ENCODE results near the gene VPS18. TPM values are rescaled to one million over a fixed set of nuclear protein-coding genes. Genes with fewer than 3 reads are reported as not detected.

Gene VPS18
- polyA plus RNA-seq, 1 donor, result 9.6 TPM

DNA sequence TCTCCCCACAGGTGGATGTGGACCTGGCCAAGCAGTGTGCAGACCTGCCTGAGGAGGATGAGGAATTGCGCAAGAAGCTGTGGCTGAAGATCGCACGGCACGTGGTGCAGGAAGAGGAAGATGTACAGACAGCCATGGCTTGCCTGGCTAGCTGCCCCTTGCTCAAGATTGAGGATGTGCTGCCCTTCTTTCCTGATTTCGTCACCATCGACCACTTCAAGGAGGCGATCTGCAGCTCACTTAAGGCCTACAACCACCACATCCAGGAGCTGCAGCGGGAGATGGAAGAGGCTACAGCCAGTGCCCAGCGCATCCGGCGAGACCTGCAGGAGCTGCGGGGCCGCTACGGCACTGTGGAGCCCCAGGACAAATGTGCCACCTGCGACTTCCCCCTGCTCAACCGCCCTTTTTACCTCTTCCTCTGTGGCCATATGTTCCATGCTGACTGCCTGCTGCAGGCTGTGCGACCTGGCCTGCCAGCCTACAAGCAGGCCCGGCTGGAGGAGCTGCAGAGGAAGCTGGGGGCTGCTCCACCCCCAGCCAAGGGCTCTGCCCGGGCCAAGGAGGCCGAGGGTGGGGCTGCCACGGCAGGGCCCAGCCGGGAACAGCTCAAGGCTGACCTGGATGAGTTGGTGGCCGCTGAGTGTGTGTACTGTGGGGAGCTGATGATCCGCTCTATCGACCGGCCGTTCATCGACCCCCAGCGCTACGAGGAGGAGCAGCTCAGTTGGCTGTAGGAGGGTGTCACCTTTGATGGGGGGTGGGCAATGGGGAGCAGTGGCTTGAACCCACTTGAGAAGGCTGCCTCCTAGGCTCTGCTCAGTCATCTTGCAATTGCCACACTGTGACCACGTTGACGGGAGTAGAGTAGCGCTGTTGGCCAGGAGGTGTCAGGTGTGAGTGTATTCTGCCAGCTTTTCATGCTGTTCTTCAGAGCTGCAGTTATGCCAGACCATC lies 8.6 kb downstream of the VPS18 start:
- no peak for DNase-seq

- DNase-seq, result no peak
Observed at GRCh38 chr15:40904552-40905201, 10.4 kb downstream of the VPS18 start.

DNA sequence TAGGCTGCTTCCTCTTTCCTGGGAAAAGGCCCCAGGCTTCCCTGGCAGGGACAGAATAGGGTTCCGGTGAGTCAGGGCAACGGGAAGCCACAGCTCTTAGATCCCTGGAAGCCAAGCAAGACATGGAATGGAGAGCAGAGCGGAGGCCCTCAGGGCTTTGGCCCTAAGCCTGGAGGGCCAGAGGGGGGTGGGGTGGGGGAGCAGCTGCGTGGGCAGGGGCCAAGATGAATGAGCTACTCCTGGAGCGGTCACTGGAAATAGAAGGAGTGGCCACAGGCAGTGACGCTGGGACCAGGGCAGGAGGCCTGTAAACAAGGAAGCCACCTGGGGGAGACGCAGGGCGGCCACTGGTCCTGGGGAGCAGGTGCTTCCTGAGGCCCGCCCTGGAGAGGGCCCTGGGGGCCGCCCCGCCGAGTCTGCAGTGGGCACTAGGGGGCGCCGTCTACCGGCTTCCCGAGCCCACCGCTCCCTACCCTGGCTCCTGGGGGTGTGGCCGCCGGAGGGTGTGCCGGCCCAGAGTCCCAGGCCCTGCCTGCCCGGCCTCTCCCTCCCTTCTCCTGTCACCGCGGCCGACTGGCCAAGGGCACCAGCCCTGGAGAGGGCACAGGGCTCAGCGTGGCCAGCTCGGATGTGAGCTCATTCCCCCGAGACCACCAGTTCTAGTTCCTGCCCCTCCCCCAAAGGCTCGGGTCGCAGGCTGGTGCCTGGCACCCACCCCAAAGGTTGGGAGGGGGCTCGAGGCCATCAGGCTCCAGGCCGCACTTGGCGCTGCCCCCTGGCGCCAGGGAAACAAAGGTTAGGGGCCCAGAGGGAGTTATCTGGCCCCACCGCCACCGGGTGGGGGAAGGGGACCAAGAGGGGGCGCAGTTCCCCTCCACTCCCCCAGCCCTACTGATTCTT lies 12.1 kb downstream of the VPS18 start:
- peak; percentile 91 for DNase-seq

- DNase-seq, result peak; percentile 67
Observed at GRCh38 chr15:40906991-40907802, 12.9 kb downstream of the VPS18 start.

DNA sequence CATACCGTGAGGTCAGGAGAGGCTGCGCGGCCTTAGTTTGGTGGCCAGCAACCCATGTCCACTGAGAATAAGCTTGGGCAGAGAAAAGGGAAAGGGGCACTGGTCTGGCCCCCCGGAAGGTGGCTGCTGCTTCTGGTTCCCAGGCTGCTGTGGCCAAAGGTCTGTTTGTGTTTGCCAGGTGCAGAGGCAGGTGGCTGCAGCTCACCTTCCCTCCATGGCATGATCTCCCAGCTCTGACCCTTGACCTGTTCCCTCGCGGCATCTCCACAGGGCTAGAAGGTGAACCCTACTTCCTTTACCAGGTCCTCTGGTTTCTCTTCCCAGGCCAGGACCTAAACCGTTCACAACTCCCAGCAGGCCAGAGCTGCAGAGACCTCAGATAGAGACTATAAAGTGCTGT lies 13.8 kb downstream of the VPS18 start:
- DNase-seq, result no peak

- DNase-seq, result no peak
Observed at GRCh38 chr15:40909662-40910630, 15.7 kb downstream of the VPS18 start.

DNA sequence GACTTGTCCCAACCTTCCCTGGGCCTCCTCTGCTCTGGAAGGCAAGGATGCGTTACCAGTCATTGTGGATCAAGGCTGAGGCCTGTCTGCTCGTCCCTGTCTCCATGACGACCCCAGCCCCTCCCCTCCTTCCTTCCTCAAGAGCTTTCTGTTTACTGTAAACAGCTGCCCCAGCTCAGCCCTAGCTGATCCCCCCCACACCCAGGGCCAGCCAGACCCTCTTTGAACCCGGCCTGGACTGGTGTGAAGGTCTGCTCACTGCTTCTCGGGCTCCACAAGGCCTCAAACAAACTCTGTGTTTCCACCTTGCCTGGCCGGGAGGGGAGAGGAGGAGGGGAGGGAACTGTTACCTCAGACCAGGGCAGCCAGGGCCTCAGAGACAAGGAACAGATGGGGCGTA lies 16.9 kb downstream of the VPS18 start:
- DNase-seq, result no peak

GRCh38 chr15:40911693-40912092 lies 17.4 kb downstream of the VPS18 start:
- no peak for DNase-seq

DNA sequence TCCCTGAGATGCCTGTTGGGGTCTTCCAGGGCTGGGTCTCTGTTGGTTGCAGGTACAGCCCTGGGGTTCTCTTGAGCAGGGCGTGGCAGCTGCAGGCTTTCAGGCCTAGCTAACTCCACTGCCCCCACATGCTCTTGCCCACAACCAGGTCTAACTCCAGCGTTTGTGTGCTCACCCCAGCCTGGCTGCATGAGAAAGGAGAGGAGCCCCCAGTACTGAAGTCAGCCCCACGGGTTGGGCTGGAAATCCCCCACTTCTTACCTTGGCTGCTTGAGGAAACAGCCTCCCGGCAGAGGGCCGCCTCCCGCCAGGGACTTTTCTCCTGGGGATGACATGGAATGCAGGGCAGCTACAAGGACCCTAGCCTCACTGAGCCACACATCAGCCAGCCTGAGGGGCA lies 18.2 kb downstream of the VPS18 start:
- no peak for DNase-seq

- DNase-seq, result no peak
Observed at GRCh38 chr15:40914013-40914412, 19.8 kb downstream of the VPS18 start.

- DNase-seq, result no peak
Observed at GRCh38 chr15:40914486-40914885, 20.2 kb downstream of the VPS18 start.

DNA sequence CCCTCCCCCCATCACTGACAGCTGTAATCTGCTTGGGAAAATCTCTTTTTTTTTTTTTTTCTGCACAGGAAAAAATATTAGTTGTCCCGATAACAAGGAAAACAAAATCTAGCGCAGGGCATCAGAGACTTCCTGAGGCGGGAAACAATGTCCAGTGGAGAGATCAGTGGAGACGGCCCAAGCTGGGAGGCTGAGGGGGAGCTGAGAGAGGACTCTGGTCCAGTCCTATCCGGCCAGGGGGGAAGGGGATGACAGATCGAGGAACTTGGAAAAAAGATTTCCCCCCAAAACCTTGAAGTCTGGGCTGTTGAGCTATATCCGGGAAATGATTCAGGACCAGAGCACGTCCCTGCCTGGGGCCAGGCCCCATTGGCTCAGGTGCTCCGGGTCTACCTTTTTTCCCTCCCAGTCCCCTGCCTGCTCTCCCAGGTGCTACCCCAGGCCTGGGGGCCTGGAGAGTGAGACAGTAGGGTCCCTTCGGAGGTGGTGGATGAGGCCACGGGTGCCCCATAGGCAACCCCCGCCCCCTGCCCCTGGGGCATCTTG lies 20.9 kb downstream of the VPS18 start:
- DNase-seq, result no peak

DNA sequence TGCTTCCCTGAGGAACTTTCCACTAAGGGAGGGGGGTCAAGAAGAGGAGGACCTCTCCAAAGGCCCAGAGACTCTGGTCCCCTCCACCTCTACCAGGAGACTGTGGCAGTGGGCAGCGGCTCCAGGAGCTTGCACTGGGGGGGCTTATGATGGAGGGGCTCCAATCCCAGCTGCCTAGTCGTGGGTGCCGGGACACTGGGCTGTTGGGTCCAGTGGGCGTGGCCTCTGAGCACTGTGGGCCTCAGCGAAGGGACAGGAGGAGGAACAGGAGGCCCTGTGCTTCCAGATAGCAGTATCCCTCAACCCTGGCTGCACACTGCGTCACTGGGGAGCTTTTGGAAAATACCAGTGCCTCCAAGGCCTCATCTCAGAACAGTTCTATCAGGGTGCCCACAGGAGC lies 21.4 kb downstream of the VPS18 start:
- no peak for DNase-seq

DNA sequence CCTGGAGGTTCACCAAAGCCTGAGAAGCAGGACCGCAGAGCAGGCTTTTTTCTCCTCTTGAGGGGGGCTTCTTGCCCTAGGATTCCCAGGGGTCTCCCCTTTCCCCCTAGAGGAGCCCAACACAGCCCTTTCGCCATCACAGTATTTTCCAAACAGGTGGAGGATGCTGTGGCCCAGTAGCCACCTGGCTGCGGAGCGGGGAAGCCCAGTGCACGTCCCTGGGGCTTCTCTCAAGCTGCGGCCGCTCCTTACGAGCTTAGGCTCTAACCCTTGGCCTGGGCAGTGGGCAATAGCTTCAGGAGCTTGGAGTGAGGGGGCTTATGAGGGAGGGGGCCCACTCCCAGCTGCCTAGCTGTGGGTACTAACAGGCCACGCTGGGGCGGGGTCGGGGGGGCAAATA lies 23.3 kb downstream of the VPS18 start:
- DNase-seq, result no peak

DNA sequence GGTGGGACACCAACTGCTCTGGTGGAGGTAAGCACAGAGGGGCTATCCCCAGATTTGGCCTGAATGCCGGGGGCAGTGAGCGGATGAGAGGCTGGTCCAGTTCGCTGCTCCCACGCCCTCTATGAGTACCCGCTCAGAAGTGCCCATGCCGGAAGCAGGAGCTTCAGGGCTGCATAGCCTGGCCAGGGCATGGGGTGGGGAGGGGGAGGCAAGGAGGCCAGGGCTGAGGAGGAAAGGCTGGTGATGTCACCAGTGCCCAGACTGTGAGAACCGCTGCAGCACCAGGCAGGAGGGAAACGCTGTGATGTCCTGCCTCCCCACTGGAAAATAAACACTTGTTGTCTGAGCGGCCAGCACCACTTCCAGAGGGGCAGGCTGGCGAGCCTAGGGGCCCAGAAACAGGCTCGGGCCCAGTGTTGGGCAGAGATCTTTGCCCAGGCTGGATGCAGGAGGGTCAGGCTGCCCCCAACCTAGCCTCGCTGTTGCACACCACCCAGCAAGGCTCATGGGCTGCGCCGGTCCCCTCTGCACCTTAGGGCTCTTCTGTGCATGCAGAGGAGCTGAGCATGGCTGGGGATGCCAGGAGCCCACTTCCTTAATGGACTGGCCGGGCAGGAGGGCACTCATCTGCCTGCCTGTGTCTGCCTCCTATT lies 24.0 kb downstream of the VPS18 start:
- DNase-seq, result no peak

- DNase-seq, result no peak
Observed at GRCh38 chr15:40918799-40919392, 24.6 kb downstream of the VPS18 start.

DNA sequence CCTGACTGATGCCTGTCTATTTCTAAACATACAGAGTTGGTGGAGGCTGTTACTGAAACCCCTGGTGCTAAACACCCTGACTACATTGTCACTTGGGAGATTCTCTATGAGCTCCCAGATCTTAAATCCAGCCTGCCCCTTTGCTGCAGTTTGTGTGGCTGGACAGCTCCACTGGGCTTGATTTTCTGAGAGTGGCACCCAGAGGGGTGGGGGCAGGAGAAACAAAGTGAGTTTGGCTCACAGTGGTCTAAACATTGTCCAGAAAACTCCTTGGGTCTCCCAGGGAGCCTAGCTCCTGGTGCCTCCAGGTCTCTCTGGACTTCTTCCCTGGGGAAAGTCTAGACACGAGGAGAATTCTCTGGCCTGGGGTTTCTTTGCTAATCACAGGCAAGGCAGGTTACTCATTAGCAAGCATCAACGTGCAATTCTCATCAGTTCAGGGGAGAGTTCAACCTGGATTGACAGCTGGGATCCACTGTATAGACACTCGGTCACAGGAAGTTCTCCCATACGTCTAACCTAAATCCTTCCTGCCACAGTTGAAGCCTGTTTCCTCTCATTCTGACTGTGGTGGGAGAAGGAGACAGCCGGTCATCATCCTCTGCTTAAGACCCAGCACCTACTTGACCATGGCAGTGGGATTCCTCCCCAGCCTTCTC lies 27.8 kb downstream of the VPS18 start:
- DNase-seq, result no peak

DNA sequence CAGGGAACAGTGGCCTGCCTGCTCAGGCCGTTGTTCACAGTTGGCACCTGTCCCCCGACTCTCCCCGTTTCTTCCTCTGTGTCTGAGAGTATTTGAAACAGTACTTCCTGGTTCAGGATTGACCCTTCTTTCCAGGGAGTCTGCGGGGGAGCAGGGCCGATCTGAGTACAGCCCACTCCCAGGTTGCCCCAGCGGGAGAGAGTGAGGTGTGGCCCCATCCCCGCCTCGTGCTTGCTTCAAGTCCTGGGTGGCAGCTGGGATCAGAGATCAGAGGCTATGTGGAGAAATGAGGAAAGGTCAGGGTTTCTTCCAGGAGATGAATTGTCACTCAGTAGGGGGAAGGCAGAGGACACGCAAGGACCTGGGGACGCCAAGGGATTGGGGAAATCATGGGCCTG lies 28.4 kb downstream of the VPS18 start:
- DNase-seq, result no peak

DNA sequence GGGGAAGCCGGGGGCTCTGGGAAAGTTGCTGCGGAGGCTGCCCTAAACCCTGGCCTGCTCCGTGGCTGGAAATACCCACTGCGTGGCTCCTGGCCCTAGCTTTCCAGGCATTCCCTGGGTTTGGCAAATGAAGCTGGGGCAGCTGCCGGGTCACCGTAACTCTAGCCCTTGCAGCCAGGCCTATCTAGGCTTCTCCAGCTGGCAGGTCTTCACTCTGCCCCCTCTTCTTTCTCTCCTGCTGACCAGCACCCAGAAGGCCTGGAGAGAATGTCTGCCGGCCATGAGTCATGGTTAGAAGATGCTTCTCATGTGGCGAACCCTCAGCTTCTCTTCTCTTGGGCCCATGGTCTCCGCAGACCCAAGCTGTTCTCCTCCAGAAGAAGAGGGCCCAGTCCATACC lies 29.3 kb downstream of the VPS18 start:
- DNase-seq, result no peak
